Measurements from ENCODE around the gene SERBP1. TPM values are rescaled to one million over a fixed set of nuclear protein-coding genes. Genes with fewer than 3 reads are reported as not detected.
A peak's percentile ranks its signal among the peaks of the same experiment; 100 is the strongest.

The SERBP1 gene
- total RNA-seq, 1 donor from 2014 or later = 135 TPM

GRCh38 chr1:67393240-67393639 lies 37.0 kb downstream of the SERBP1 start:
- no peak for TF ChIP-seq CTCF (IDR thresholded peaks at IDR 0.05)
- intact Hi-C loops (cut with DNase I) = no loop called here
- DNase-seq (no peak), ATAC-seq (peak; percentile 51 to 65)
- H3K27me3 ChIP-seq (ENCODE audit: low read depth) = no peaks in the 10 kb centered on the region
- no peaks in the 10 kb centered on the region for H3K36me3 ChIP-seq
- H3K9me3 ChIP-seq = no peaks in the 10 kb centered on the region
- H3K27ac ChIP-seq = no peak overlapping the region
- H3K4me1 ChIP-seq = no peaks in the 10 kb centered on the region
- H3K4me3 ChIP-seq = no peak overlapping the region

GRCh38 chr1:67390041-67390887 lies 39.9 kb downstream of the SERBP1 start:
- Histone ChIP-seq H3K27me3 (ENCODE audit: low read depth) (no peaks in the 10 kb centered on the region), H3K4me3 (no peak overlapping the region), H3K4me1 (no peaks in the 10 kb centered on the region), H3K36me3 (no peaks in the 10 kb centered on the region), H3K9me3 (no peaks in the 10 kb centered on the region), H3K27ac (no peak overlapping the region)
- ATAC-seq = no peak
- TF ChIP-seq CTCF (IDR thresholded peaks at IDR 0.05) = no peak
- no peak for DNase-seq
- intact Hi-C loops (cut with DNase I) = no loop called here

- Histone ChIP-seq H3K36me3 (no peaks in the 10 kb centered on the region), H3K27me3 (ENCODE audit: low read depth) (no peaks in the 10 kb centered on the region), H3K4me3 (no peak overlapping the region), H3K27ac (no peak overlapping the region), H3K9me3 (no peaks in the 10 kb centered on the region), H3K4me1 (no peaks in the 10 kb centered on the region)
- intact Hi-C loops (cut with DNase I) = no loop called here
- ATAC-seq (no peak), DNase-seq (no peak)
- no peak for TF ChIP-seq CTCF (IDR thresholded peaks at IDR 0.05)
These were observed 46.1 kb downstream of the SERBP1 start for GRCh38 chr1:67383999-67384638.

- no peak for ATAC-seq
- intact Hi-C loops (cut with DNase I) = no loop called here
- no peak for DNase-seq
- Histone ChIP-seq H3K4me1 (no peaks in the 10 kb centered on the region), H3K27me3 (ENCODE audit: low read depth) (no peaks in the 10 kb centered on the region), H3K27ac (no peak overlapping the region), H3K9me3 (no peaks in the 10 kb centered on the region), H3K4me3 (no peak overlapping the region), H3K36me3 (no peaks in the 10 kb centered on the region)
- TF ChIP-seq CTCF (IDR thresholded peaks at IDR 0.05) = no peak
These were observed 47.9 kb downstream of the SERBP1 start for GRCh38 chr1:67382292-67382691.

- ATAC-seq = no peak
- no peak for TF ChIP-seq CTCF (IDR thresholded peaks at IDR 0.05)
- no peak overlapping the region for H3K27ac ChIP-seq
- intact Hi-C loops (cut with DNase I) = no loop called here
- no peak for DNase-seq
- H3K36me3 ChIP-seq = no peaks in the 10 kb centered on the region
- no peaks in the 10 kb centered on the region for H3K9me3 ChIP-seq
- no peaks in the 10 kb centered on the region for H3K27me3 ChIP-seq (ENCODE audit: low read depth)
- no peak overlapping the region for H3K4me3 ChIP-seq
- no peaks in the 10 kb centered on the region for H3K4me1 ChIP-seq
These were observed 49.0 kb downstream of the SERBP1 start for GRCh38 chr1:67381154-67381553.

All from lower lobe of right lung (tissue), 2 donors.